Common myeloid progenitor, CD34-positive (primary cell): ENCODE measurements around the gene GIT2.
"Not testable (repeated sequence)": the region's sequence is repeated elsewhere in the genome, so short reads cannot be mapped to it uniquely, and the experiment has no call there.

Source experiments
- CTCF ChIA-PET: fragments of 350-600 bp; sonication (Branson Sonifier 250); formaldehyde crosslinking; loops from one replicate; lab custom pipeline; 2021; ENCODE audit warnings: antibody characterized with exemption; lab: Charles Lee
- POLR2A ChIA-PET: fragments of 350-600 bp; sonication (Branson Sonifier 250); formaldehyde crosslinking; loops from one replicate; lab custom pipeline; 2021; ENCODE audit warnings: antibody characterized with exemption; lab: Charles Lee
- DNase-seq, 3 donors: peaks; one replicate each; pipeline versions ENCODE4 v3.0.0 to v3.0.0-alpha.2; 2013
- H3K27ac ChIP-seq, 2 experiments: 1 replicate in 1 of 2; 2 replicates in 1 of 2; pipeline ENCODE4 v1.7.0; 2013; ENCODE audit warnings: inconsistent platforms in 2 of 2, low read length in 2 of 2, mild to moderate bottlenecking in 2 of 2, low read depth in 1 of 2, moderate library complexity in 1 of 2; ENCODE audit not compliant: severe bottlenecking in 2 of 2, insufficient read depth in 1 of 2, poor library complexity in 1 of 2
- H3K27me3 ChIP-seq, 5 experiments: replicated peaks in 2 of 5; 1 replicate in 3 of 5; 2 replicates in 2 of 5; pipeline versions ENCODE4 v1.6.1 to v1.7.0; 2013; ENCODE audit warnings: low read length in 4 of 5, mild to moderate bottlenecking in 2 of 5, moderate library complexity in 2 of 5, inconsistent platforms in 1 of 5; ENCODE audit not compliant: insufficient read depth in 5 of 5, control insufficient read depth in 4 of 5
- H3K36me3 ChIP-seq, 4 experiments: 1 replicate in 2 of 4; 2 replicates in 2 of 4; pipeline versions ENCODE4 v1.6.1 to v1.7.0; 2013; ENCODE audit warnings: low read length in 3 of 4, control low read depth in 1 of 4, mild to moderate bottlenecking in 1 of 4; ENCODE audit not compliant: control insufficient read depth in 4 of 4, insufficient read depth in 4 of 4
- H3K4me1 ChIP-seq, 4 experiments: 1 replicate in 3 of 4; 2 replicates in 1 of 4; pipeline versions ENCODE4 v1.6.1 to v1.7.1; 2013; ENCODE audit warnings: low read length in 3 of 4, mild to moderate bottlenecking in 3 of 4, control low read depth in 1 of 4, inconsistent platforms in 1 of 4, moderate library complexity in 1 of 4; ENCODE audit not compliant: control insufficient read depth in 4 of 4, insufficient read depth in 4 of 4; ENCODE audit errors: control extremely low read depth in 1 of 4
- H3K4me3 ChIP-seq, 7 experiments: 1 replicate in 4 of 7; 2 replicates in 3 of 7; pipeline versions ENCODE4 v1.5.1 to v1.7.0; 2013; ENCODE audit warnings: mild to moderate bottlenecking in 7 of 7, low read length in 6 of 7, moderate library complexity in 6 of 7, inconsistent platforms in 2 of 7, low read depth in 2 of 7, control low read depth in 1 of 7; ENCODE audit not compliant: insufficient read depth in 4 of 7, control insufficient read depth in 1 of 7; ENCODE audit errors: extremely low read depth in 1 of 7
- H3K9me3 ChIP-seq, 5 experiments: 1 replicate in 4 of 5; 2 replicates in 1 of 5; pipeline versions ENCODE4 v1.6.1 to v1.7.1; 2013; ENCODE audit warnings: low read length in 4 of 5, mild to moderate bottlenecking in 2 of 5, inconsistent platforms in 1 of 5, low read depth in 1 of 5, moderate library complexity in 1 of 5; ENCODE audit not compliant: control insufficient read depth in 4 of 5, insufficient read depth in 2 of 5; ENCODE audit errors: control extremely low read depth in 1 of 5
- WGBS: methylation state at CpG from one replicate; pipeline ENCODE4 v1.1.5; 2013; ENCODE audit not compliant: insufficient coverage; 5-methylcytosine and 5-hydroxymethylcytosine counted together

GIT2 gene

DNA sequence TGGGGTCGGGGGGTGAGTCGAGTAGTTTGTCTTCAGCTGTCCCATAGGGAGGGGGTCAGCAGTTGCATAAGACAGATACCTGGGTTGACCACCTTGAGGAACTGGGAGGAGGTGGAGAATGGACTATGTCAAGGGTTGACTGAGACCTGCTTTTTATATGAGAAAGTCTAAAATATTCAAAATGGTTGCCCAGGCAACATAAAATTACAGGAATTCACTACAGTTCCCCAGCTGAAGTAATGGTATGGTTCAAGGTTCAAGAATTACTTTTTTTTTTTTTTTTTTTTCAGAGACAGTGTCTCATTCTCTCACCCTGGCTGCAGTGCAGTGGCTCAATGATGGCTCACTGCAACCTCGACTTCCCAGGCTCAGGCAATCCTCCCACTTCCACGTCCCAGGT, 101.2 kb downstream of the GIT2 start:
- no peaks in the 10 kb centered on the region for H3K36me3 ChIP-seq
- no peak overlapping the region for H3K27ac ChIP-seq
- H3K4me3 ChIP-seq: no peak overlapping the region
- H3K27me3 ChIP-seq: no peaks in the 10 kb centered on the region
- H3K9me3 ChIP-seq: no peaks in the 10 kb centered on the region
- DNase-seq: no peak
- POLR2A ChIA-PET: no interaction called here
- H3K4me1 ChIP-seq: peaks cover 0 to 12% (median 6%) of the 10 kb centered on the region in 4 experiments
- 91% methylated on average over 3 of the region's 4 CpGs for WGBS
- CTCF ChIA-PET: interaction anchor here (0.7 kb wide), 1 partner anchor 33 kb away, joined by 3 read pairs; no protein-coding TSS in a partner anchor

DNA sequence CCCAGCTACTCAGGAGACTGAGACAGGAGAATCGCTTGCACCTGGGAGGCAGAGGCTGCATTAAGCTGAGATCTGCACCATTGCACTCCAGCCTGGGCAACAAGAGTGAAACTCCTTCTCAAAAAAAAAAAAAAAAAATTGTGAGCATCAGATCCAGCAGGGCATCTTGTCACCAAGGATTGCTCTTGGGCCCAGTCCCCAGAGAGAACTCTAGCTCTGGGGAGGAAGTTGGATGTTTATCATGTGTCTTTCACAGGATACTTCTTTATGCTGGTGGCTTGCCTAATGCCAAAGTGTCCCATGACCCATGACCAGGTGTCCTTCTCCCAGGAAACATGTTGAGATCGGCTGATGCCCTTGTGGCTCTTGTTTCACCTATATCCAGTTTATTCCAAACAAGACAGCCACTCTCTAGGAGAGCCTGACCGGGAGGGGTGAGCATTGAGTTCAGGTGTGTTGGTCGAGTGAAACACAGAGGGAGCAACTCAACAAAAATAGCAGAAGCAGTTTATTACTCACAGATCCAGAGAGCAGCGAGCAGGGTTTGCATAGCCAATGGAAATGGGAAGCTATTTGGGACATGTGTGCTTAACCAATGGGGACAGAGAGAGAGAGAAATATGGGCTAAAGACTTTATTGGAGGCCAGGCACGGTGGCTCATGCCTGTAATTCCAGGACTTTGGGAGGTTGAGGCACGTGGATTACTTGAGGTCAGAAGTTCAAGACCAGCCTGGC, 102.7 kb downstream of the GIT2 start:
- 86% methylated on average over 2 of the region's 7 CpGs for WGBS
- Histone ChIP-seq H3K4me1 (peaks cover 3 to 21% (median 7%) of the 10 kb centered on the region in 4 experiments), H3K36me3 (no peaks in the 10 kb centered on the region), H3K27me3 (no peaks in the 10 kb centered on the region), H3K9me3 (no peaks in the 10 kb centered on the region), H3K4me3 (no peak overlapping the region), H3K27ac (no peak overlapping the region)
- DNase-seq: no peak
- POLR2A ChIA-PET: interaction anchor here (0.7 kb wide), 1 partner anchor 140 kb away, joined by 3 read pairs; no protein-coding TSS in a partner anchor
- CTCF ChIA-PET: no interaction called here

GRCh38 chr12:109892748-109893147, 103.4 kb downstream of the GIT2 start:
- Histone ChIP-seq H3K4me1 (peaks cover 6 to 28% (median 14%) of the 10 kb centered on the region in 4 experiments), H3K9me3 (no peaks in the 10 kb centered on the region), H3K27me3 (no peaks in the 10 kb centered on the region), H3K36me3 (no peaks in the 10 kb centered on the region), H3K27ac (no peak overlapping the region), H3K4me3 (no peak overlapping the region)
- DNase-seq: peak in 1 of 3 donors; percentile 33
- 83% methylated on average over 2 of the region's 4 CpGs for WGBS
- CTCF ChIA-PET: no interaction called here
- POLR2A ChIA-PET: no interaction called here

DNA sequence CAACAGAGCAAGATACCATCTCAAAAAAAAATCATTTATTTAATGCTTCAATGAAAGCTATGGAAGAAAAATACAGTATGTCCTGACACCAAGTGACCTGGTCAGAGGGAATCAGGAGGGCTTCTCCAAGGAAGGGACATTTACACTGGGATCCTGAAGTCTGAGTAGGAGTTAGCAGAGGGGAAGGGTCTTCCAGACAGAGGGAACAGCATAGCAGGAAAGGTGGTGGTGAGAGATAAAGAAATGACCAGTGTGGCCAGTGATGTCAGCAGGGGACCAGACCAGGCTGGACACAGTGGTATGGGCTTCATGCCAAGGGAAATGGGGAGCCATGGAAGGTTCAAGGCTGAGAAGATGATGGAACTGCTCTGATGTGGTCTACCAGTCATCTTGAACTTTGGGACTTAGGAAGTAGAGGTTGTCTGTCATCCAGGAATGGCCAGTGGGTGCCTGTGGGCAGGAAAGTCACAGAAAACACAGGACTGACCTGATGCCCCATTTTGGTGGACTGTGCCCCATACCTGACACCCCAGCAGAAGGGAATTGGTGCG, 103.9 kb downstream of the GIT2 start:
- POLR2A ChIA-PET: no interaction called here
- Histone ChIP-seq H3K4me3 (no peak overlapping the region), H3K27me3 (no peaks in the 10 kb centered on the region), H3K9me3 (no peaks in the 10 kb centered on the region), H3K4me1 (peaks cover 6 to 33% (median 17%) of the 10 kb centered on the region in 4 experiments), H3K27ac (no peak overlapping the region), H3K36me3 (no peaks in the 10 kb centered on the region)
- CTCF ChIA-PET: no interaction called here
- DNase-seq: no peak
- WGBS: 89% methylated on average over 1 of the region's 1 CpG

DNA sequence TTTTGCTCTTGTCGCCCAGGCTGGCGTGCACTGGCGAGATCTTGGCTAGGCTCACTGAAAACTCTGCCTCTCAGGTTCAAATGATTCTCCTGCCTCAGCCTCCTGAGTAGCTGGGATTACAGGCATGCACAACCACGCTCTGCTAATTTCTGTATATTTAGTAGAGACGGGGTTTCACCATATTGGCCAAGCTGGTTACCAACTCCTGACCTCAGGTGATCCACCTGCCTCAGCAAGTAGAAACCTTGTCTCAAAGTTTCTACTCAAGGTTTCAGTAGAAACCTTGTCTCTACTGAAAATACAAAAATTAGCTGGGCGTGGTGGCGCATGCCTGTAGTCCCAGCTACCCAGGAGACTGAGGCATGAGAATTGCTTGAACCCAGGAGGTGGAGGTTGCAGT, 104.4 kb downstream of the GIT2 start:
- 89% methylated on average over 7 of the region's 7 CpGs for WGBS
- H3K27me3 ChIP-seq, H3K36me3 ChIP-seq, CTCF ChIA-PET, DNase-seq, H3K27ac ChIP-seq, POLR2A ChIA-PET, H3K4me3 ChIP-seq, H3K9me3 ChIP-seq: not testable (repeated sequence)
- peaks cover 6 to 34% (median 17%) of the 10 kb centered on the region in 4 experiments for H3K4me1 ChIP-seq

DNA sequence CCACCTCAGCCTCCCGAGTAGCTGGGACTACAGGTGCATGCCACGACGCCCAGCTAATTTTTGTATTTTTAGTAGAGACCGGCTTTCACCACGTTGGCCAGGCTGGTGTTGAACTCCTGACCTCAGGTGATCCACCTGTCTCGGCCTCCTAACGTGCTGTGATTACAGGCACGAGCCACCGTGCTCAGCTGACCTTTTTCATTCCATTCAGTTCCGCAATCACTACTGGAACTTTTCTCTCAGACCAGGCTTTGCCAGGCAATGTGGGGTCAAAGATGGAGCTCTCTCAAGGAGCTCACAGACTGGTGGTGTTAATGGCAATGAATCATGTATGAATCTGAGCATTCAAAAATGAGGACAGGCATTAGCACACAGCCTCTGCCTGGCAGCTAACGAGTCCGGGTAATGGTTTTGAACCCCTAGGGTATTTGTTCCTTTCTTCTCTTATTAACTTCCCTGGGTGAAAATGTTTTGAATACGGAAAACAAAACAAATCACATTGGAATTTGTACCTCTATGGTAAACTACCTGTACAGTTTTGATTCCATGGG, 105.5 kb downstream of the GIT2 start:
- no peaks in the 10 kb centered on the region for H3K36me3 ChIP-seq
- H3K4me1 ChIP-seq: peaks cover 6 to 34% (median 17%) of the 10 kb centered on the region in 4 experiments
- WGBS: 98% methylated on average over 11 of the region's 13 CpGs
- CTCF ChIA-PET: no interaction called here
- no peak overlapping the region for H3K4me3 ChIP-seq
- POLR2A ChIA-PET: no interaction called here
- no peak overlapping the region for H3K27ac ChIP-seq
- DNase-seq: no peak
- no peaks in the 10 kb centered on the region for H3K27me3 ChIP-seq
- no peaks in the 10 kb centered on the region for H3K9me3 ChIP-seq
